ENCODE results near the gene RHOG. TPM values are rescaled to one million over a fixed set of nuclear protein-coding genes. Genes with fewer than 3 reads are reported as not detected.
A peak's percentile ranks its signal among the peaks of the same experiment; 100 is the strongest.

Gene RHOG
- total and polyA plus RNA-seq, 9 donors = 7.4 to 31.4 (median 25.6) TPM

GRCh38 chr11:3879216-3879966, 38.6 kb upstream of the RHOG start:
- H3K4me3 ChIP-seq (ENCODE audit: low read length) = no peak overlapping the region
- H3K4me1 ChIP-seq (ENCODE audit: control insufficient read depth, insufficient read depth, low read length) = peaks cover 8% of the 10 kb centered on the region
- DNase-seq = no peak
- H3K27ac ChIP-seq (ENCODE audit: low read length) = no peak overlapping the region
- no peaks in the 10 kb centered on the region for H3K27me3 ChIP-seq (ENCODE audit: control insufficient read depth, insufficient read depth, low read length)
- no peaks in the 10 kb centered on the region for H3K36me3 ChIP-seq (ENCODE audit: control insufficient read depth, insufficient read depth, low read length)
- whole genome bisulfite sequencing (ENCODE audit: insufficient coverage) = 73% methylated on average over 2 of the region's 4 CpGs
- no peaks in the 10 kb centered on the region for H3K9me3 ChIP-seq (replicated peaks; ENCODE audit: control insufficient read depth, low read depth, low read length)

GRCh38 chr11:3878258-3878584, 37.5 kb upstream of the RHOG start:
- H3K4me3 ChIP-seq (ENCODE audit: low read length) = no peak overlapping the region
- no peaks in the 10 kb centered on the region for H3K27me3 ChIP-seq (ENCODE audit: control insufficient read depth, insufficient read depth, low read length)
- peaks cover 11% of the 10 kb centered on the region for H3K4me1 ChIP-seq (ENCODE audit: control insufficient read depth, insufficient read depth, low read length)
- H3K36me3 ChIP-seq (ENCODE audit: control insufficient read depth, insufficient read depth, low read length) = no peaks in the 10 kb centered on the region
- no peak overlapping the region for H3K27ac ChIP-seq (ENCODE audit: low read length)
- H3K9me3 ChIP-seq (replicated peaks; ENCODE audit: control insufficient read depth, low read depth, low read length) = no peaks in the 10 kb centered on the region
- DNase-seq = no peak

GRCh38 chr11:3877364-3878257, 36.9 kb upstream of the RHOG start:
- no peaks in the 10 kb centered on the region for H3K36me3 ChIP-seq (ENCODE audit: control insufficient read depth, insufficient read depth, low read length)
- no peaks in the 10 kb centered on the region for H3K27me3 ChIP-seq (ENCODE audit: control insufficient read depth, insufficient read depth, low read length)
- WGBS (ENCODE audit: insufficient coverage) = 94% methylated on average over 2 of the region's 8 CpGs
- no peak overlapping the region for H3K4me3 ChIP-seq (ENCODE audit: low read length)
- no peak overlapping the region for H3K27ac ChIP-seq (ENCODE audit: low read length)
- no peaks in the 10 kb centered on the region for H3K9me3 ChIP-seq (replicated peaks; ENCODE audit: control insufficient read depth, low read depth, low read length)
- DNase-seq = no peak
- H3K4me1 ChIP-seq (ENCODE audit: control insufficient read depth, insufficient read depth, low read length) = peaks cover 11% of the 10 kb centered on the region

- H3K4me1 ChIP-seq (ENCODE audit: control insufficient read depth, insufficient read depth, low read length) = peaks cover 11% of the 10 kb centered on the region
Measured at GRCh38 chr11:3876613-3877012, 35.9 kb upstream of the RHOG start.

GRCh38 chr11:3873712-3874349, 33.1 kb upstream of the RHOG start:
- H3K4me3 ChIP-seq (ENCODE audit: low read length) = no peak overlapping the region

More at GRCh38 chr11:3876613-3877012, 35.9 kb upstream of the RHOG start:
- Histone ChIP-seq H3K27me3 (ENCODE audit: control insufficient read depth, insufficient read depth, low read length) (no peaks in the 10 kb centered on the region), H3K9me3 (replicated peaks; ENCODE audit: control insufficient read depth, low read depth, low read length) (no peaks in the 10 kb centered on the region), H3K27ac (ENCODE audit: low read length) (no peak overlapping the region), H3K36me3 (ENCODE audit: control insufficient read depth, insufficient read depth, low read length) (no peaks in the 10 kb centered on the region), H3K4me3 (ENCODE audit: low read length) (no peak overlapping the region)
- no CpG with 5 or more reads among the region's 3 CpGs for WGBS (ENCODE audit: insufficient coverage)
- DNase-seq = no peak

GRCh38 chr11:3867209-3868091, 26.7 kb upstream of the RHOG start:
- Histone ChIP-seq H3K9me3 (replicated peaks; ENCODE audit: control insufficient read depth, low read depth, low read length) (no peaks in the 10 kb centered on the region), H3K27me3 (ENCODE audit: control insufficient read depth, insufficient read depth, low read length) (no peaks in the 10 kb centered on the region), H3K27ac (ENCODE audit: low read length) (peak overlapping the region; percentile 53), H3K4me3 (ENCODE audit: low read length) (no peak overlapping the region), H3K36me3 (ENCODE audit: control insufficient read depth, insufficient read depth, low read length) (no peaks in the 10 kb centered on the region), H3K4me1 (ENCODE audit: control insufficient read depth, insufficient read depth, low read length) (peaks cover 20% of the 10 kb centered on the region)
- DNase-seq = peak; percentile 33
- WGBS (ENCODE audit: insufficient coverage) = 36% methylated on average over 5 of the region's 6 CpGs

More at GRCh38 chr11:3873712-3874349, 33.1 kb upstream of the RHOG start:
- peaks cover 2% of the 10 kb centered on the region for H3K4me1 ChIP-seq (ENCODE audit: control insufficient read depth, insufficient read depth, low read length)
- WGBS (ENCODE audit: insufficient coverage) = 71% methylated on average over 1 of the region's 2 CpGs
- H3K27ac ChIP-seq (ENCODE audit: low read length) = no peak overlapping the region
- H3K27me3 ChIP-seq (ENCODE audit: control insufficient read depth, insufficient read depth, low read length) = no peaks in the 10 kb centered on the region
- DNase-seq = no peak
- no peaks in the 10 kb centered on the region for H3K36me3 ChIP-seq (ENCODE audit: control insufficient read depth, insufficient read depth, low read length)
- H3K9me3 ChIP-seq (replicated peaks; ENCODE audit: control insufficient read depth, low read depth, low read length) = no peaks in the 10 kb centered on the region

- Histone ChIP-seq H3K36me3 (ENCODE audit: control insufficient read depth, insufficient read depth, low read length) (no peaks in the 10 kb centered on the region), H3K27ac (ENCODE audit: low read length) (no peak overlapping the region), H3K9me3 (replicated peaks; ENCODE audit: control insufficient read depth, low read depth, low read length) (no peaks in the 10 kb centered on the region), H3K27me3 (ENCODE audit: control insufficient read depth, insufficient read depth, low read length) (no peaks in the 10 kb centered on the region), H3K4me1 (ENCODE audit: control insufficient read depth, insufficient read depth, low read length) (peaks cover 24% of the 10 kb centered on the region), H3K4me3 (ENCODE audit: low read length) (no peak overlapping the region)
- DNase-seq = no peak
Measured at GRCh38 chr11:3866836-3867208, 26.1 kb upstream of the RHOG start.

- H3K27ac ChIP-seq (ENCODE audit: low read length) = peak overlapping the region; percentile 8
- WGBS (ENCODE audit: insufficient coverage) = 100% methylated on average over 1 of the region's 5 CpGs
- no peaks in the 10 kb centered on the region for H3K36me3 ChIP-seq (ENCODE audit: control insufficient read depth, insufficient read depth, low read length)
- H3K4me1 ChIP-seq (ENCODE audit: control insufficient read depth, insufficient read depth, low read length) = peaks cover 27% of the 10 kb centered on the region
- H3K27me3 ChIP-seq (ENCODE audit: control insufficient read depth, insufficient read depth, low read length) = no peaks in the 10 kb centered on the region
- DNase-seq = no peak
- H3K4me3 ChIP-seq (ENCODE audit: low read length) = no peak overlapping the region
- no peaks in the 10 kb centered on the region for H3K9me3 ChIP-seq (replicated peaks; ENCODE audit: control insufficient read depth, low read depth, low read length)
Measured at GRCh38 chr11:3866206-3866605, 25.4 kb upstream of the RHOG start.

- H3K27ac ChIP-seq (ENCODE audit: low read length) = peak overlapping the region; percentile 8
- no peaks in the 10 kb centered on the region for H3K9me3 ChIP-seq (replicated peaks; ENCODE audit: control insufficient read depth, low read depth, low read length)
- H3K4me3 ChIP-seq (ENCODE audit: low read length) = no peak overlapping the region
- H3K36me3 ChIP-seq (ENCODE audit: control insufficient read depth, insufficient read depth, low read length) = no peaks in the 10 kb centered on the region
- WGBS (ENCODE audit: insufficient coverage) = 62% methylated on average over 1 of the region's 3 CpGs
- peaks cover 32% of the 10 kb centered on the region for H3K4me1 ChIP-seq (ENCODE audit: control insufficient read depth, insufficient read depth, low read length)
- no peaks in the 10 kb centered on the region for H3K27me3 ChIP-seq (ENCODE audit: control insufficient read depth, insufficient read depth, low read length)
- no peak for DNase-seq
Measured at GRCh38 chr11:3865388-3866193, 24.8 kb upstream of the RHOG start.
